Colonic mucosa (tissue), 4 donors: ENCODE data around the gene TRIM63. TPM values are rescaled to one million over a fixed set of nuclear protein-coding genes. Genes with fewer than 3 reads are reported as not detected.

Experiments used
- DNase-seq: peaks from one replicate; pipeline ENCODE4 v3.0.0-alpha.2; 2020
- H3K27ac ChIP-seq: fragments of 200-600 bp; one replicate; pipeline ENCODE4 v1.8.0; 2021
- H3K27me3 ChIP-seq: fragments of 200-600 bp; one replicate; pipeline ENCODE4 v1.8.0; 2021
- H3K36me3 ChIP-seq: fragments of 200-600 bp; one replicate; pipeline ENCODE4 v1.8.0; 2021
- H3K4me1 ChIP-seq: fragments of 200-600 bp; one replicate; pipeline ENCODE4 v1.8.0; 2021; ENCODE audit warnings: mild to moderate bottlenecking
- H3K4me3 ChIP-seq: fragments of 200-600 bp; one replicate; pipeline ENCODE4 v1.8.0; 2021
- H3K9ac ChIP-seq, 2 donors: one replicate each; pipeline ENCODE4 v1.7.0; 2013; ENCODE audit warnings: control low read depth in 2 of 2, low read depth in 2 of 2, low read length in 2 of 2
- H3K9me3 ChIP-seq: fragments of 200-600 bp; one replicate; pipeline ENCODE4 v1.8.0; 2021
- CTCF ChIP-seq: fragments of 200-600 bp; IDR thresholded peaks from one replicate; pipeline ENCODE4 v1.8.0; 2022; ENCODE audit warnings: antibody characterized with exemption, mild to moderate bottlenecking
- intact Hi-C: fragments of 100-400 bp; cut with DNase I; formaldehyde crosslinking; loops from one replicate; pipeline ENCODE4 v1.14.1; 2022
- total RNA-seq, 2 donors: library from RNA; stranded (reverse); fragmentation: NEBNext Ultra II Directional in 1 of 2; extraction: Animal tissue kit (Norgen Biotek cat#: 25700) in 1 of 2; gene quantifications; one replicate each; pipeline ENCODE4 v1.2.1, GENCODE V29; 2021
- donor health status: healthy.
- donor health status: DM: no; HTN: no; CAD: no.
- donor health status: DM: no; HTN: no; CAD: no.

The TRIM63 gene
- total RNA-seq, 2 donors from 2014 or later = 0.15 TPM; not detected in 1

- Histone ChIP-seq H3K4me3 (no peak overlapping the region), H3K9me3 (no peaks in the 10 kb centered on the region), H3K9ac (no peak overlapping the region), H3K36me3 (no peaks in the 10 kb centered on the region), H3K4me1 (no peaks in the 10 kb centered on the region), H3K27ac (no peak overlapping the region), H3K27me3 (no peaks in the 10 kb centered on the region)
- no peak for TF ChIP-seq CTCF
- no peak for DNase-seq
- intact Hi-C loops = no loop called here
Observed at GRCh38 chr1:26053718-26054560, 13.5 kb downstream of the TRIM63 start.

GRCh38 chr1:26050248-26050640 lies 17.2 kb downstream of the TRIM63 start:
- intact Hi-C loops = no loop called here
- no peak for TF ChIP-seq CTCF
- H3K4me1 ChIP-seq = peaks cover 4% of the 10 kb centered on the region

GRCh38 chr1:26049531-26050247 lies 17.7 kb downstream of the TRIM63 start:
- DNase-seq = peak; percentile 61

More at GRCh38 chr1:26050248-26050640, 17.2 kb downstream of the TRIM63 start:
- no peak for DNase-seq
- H3K36me3 ChIP-seq = no peaks in the 10 kb centered on the region
- H3K4me3 ChIP-seq = no peak overlapping the region
- no peak overlapping the region for H3K9ac ChIP-seq
- H3K27ac ChIP-seq = no peak overlapping the region
- peaks cover 21% of the 10 kb centered on the region for H3K27me3 ChIP-seq
- H3K9me3 ChIP-seq = no peaks in the 10 kb centered on the region

GRCh38 chr1:26047278-26047874 lies 20.1 kb downstream of the TRIM63 start:
- H3K36me3 ChIP-seq = no peaks in the 10 kb centered on the region
- H3K4me3 ChIP-seq = no peak overlapping the region
- peaks cover 4% of the 10 kb centered on the region for H3K4me1 ChIP-seq
- no peak for DNase-seq
- H3K27me3 ChIP-seq = peaks cover 27% of the 10 kb centered on the region
- no peak for TF ChIP-seq CTCF
- no peak overlapping the region for H3K9ac ChIP-seq
- no peaks in the 10 kb centered on the region for H3K9me3 ChIP-seq
- H3K27ac ChIP-seq = no peak overlapping the region
- intact Hi-C loops = no loop called here

More at GRCh38 chr1:26049531-26050247, 17.7 kb downstream of the TRIM63 start:
- peaks cover 25% of the 10 kb centered on the region for H3K27me3 ChIP-seq
- H3K27ac ChIP-seq = no peak overlapping the region
- H3K4me3 ChIP-seq = no peak overlapping the region
- H3K36me3 ChIP-seq = no peaks in the 10 kb centered on the region
- H3K4me1 ChIP-seq = peaks cover 4% of the 10 kb centered on the region
- H3K9me3 ChIP-seq = no peaks in the 10 kb centered on the region
- intact Hi-C loops = no loop called here
- H3K9ac ChIP-seq = no peak overlapping the region
- no peak for TF ChIP-seq CTCF

- no peaks in the 10 kb centered on the region for H3K36me3 ChIP-seq
- no peak overlapping the region for H3K27ac ChIP-seq
- peaks cover 27% of the 10 kb centered on the region for H3K27me3 ChIP-seq
- no peak overlapping the region for H3K4me3 ChIP-seq
- no peak overlapping the region for H3K9ac ChIP-seq
- no peak for DNase-seq
- TF ChIP-seq CTCF = no peak
- H3K9me3 ChIP-seq = no peaks in the 10 kb centered on the region
- H3K4me1 ChIP-seq = peaks cover 4% of the 10 kb centered on the region
- intact Hi-C loops = no loop called here
Observed at GRCh38 chr1:26046246-26047095, 21.0 kb downstream of the TRIM63 start.
